Measurements from ENCODE around the gene NDUFC1. TPM values are rescaled to one million over a fixed set of nuclear protein-coding genes. Genes with fewer than 3 reads are reported as not detected.

The NDUFC1 gene
- total and polyA plus RNA-seq, 2 experiments from 2014 or later, result 77.7 to 198 TPM

DNA sequence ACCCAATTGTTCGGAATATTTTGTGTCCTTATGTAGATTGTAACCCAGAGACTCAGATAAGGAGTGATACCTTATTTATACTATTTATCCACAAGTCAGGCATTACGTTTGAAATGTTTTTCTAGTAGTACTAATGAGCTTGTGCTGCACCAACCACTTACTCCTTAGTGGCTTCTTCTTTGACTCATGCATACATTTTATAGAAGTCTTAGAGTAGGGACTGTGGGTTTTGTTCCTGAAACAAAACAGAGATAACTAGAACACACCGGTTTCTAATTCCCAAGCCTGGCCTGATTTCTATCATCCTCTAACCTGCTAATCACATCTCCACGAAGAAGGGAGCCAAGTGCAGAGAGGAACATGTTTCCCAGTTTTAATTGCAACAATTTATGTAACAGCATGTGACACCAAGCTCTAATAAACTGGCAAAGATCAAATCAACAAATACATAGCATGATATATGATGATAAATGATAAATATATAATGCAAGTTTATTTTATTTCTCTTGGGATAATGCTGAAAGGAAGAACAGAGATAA is 54.5 kb downstream of the NDUFC1 start:
- Histone ChIP-seq H3K27ac (no peak overlapping the region), H2AFZ (no peak overlapping the region), H3K9me2 (replicated peaks; ENCODE audit: insufficient read depth) (no peaks in the 10 kb centered on the region), H3K79me2 (no peaks in the 10 kb centered on the region), H3K4me3 (no peak overlapping the region), H3K27me3 (no peaks in the 10 kb centered on the region), H4K20me1 (ENCODE audit: insufficient read depth, poor library complexity, severe bottlenecking) (no peaks in the 10 kb centered on the region), H3K36me3 (replicated peaks; ENCODE audit: insufficient read depth, low read depth) (no peaks in the 10 kb centered on the region), H3K9me3 (ENCODE audit: low read depth) (no peaks in the 10 kb centered on the region), H3K4me2 (no peak overlapping the region), H3K4me1 (ENCODE audit: insufficient read depth) (no peaks in the 10 kb centered on the region)
- TF ChIP-seq, protein P1, sequence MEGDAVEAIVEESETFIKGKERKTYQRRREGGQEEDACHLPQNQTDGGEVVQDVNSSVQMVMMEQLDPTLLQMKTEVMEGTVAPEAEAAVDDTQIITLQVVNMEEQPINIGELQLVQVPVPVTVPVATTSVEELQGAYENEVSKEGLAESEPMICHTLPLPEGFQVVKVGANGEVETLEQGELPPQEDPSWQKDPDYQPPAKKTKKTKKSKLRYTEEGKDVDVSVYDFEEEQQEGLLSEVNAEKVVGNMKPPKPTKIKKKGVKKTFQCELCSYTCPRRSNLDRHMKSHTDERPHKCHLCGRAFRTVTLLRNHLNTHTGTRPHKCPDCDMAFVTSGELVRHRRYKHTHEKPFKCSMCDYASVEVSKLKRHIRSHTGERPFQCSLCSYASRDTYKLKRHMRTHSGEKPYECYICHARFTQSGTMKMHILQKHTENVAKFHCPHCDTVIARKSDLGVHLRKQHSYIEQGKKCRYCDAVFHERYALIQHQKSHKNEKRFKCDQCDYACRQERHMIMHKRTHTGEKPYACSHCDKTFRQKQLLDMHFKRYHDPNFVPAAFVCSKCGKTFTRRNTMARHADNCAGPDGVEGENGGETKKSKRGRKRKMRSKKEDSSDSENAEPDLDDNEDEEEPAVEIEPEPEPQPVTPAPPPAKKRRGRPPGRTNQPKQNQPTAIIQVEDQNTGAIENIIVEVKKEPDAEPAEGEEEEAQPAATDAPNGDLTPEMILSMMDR (IDR thresholded peaks at IDR 0.05; ENCODE audit: poor library complexity), result no peak
- no peak for TF ChIP-seq EZH2 (IDR thresholded peaks at IDR 0.05; ENCODE audit: borderline replicate concordance)
- no peak for TF ChIP-seq EZH2phosphoT487 (IDR thresholded peaks at IDR 0.05; ENCODE audit: low read depth, severe bottlenecking, unreplicated experiment)
- no peak for DNase-seq (ENCODE audit: low spot score)
- 65% methylated on average over 4 of the region's 4 CpGs for WGBS (ENCODE audit: low lambda C conversion rate, missing lambda C conversion rate)

DNA sequence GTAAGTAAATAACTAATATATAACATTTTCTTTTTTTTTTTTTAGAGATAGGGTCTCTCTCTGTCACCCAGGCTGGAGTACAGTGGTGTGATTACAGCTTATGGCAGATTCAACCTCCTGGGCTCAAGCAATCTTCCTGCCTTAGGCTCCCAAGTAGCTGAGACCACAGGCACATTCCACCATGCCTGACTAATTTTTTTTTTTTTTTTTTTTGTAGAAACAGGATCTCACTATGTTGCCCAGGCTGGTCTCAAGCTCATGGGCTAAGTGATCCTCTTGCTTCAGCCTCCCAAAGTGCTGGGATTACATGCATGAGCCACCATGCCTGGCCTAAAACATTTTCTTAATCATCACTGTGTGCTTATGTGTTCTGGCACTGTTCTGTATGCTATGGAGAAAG is 55.0 kb downstream of the NDUFC1 start:
- Histone ChIP-seq H3K36me3 (replicated peaks; ENCODE audit: insufficient read depth, low read depth) (no peaks in the 10 kb centered on the region), H3K4me2 (no peak overlapping the region), H3K9me2 (replicated peaks; ENCODE audit: insufficient read depth) (no peaks in the 10 kb centered on the region), H3K9me3 (ENCODE audit: low read depth) (no peaks in the 10 kb centered on the region), H4K20me1 (ENCODE audit: insufficient read depth, poor library complexity, severe bottlenecking) (no peaks in the 10 kb centered on the region), H3K79me2 (no peaks in the 10 kb centered on the region), H2AFZ (no peak overlapping the region), H3K4me3 (no peak overlapping the region), H3K27ac (no peak overlapping the region), H3K4me1 (ENCODE audit: insufficient read depth) (no peaks in the 10 kb centered on the region), H3K27me3 (no peaks in the 10 kb centered on the region)
- no peak for DNase-seq (ENCODE audit: low spot score)
- no peak for TF ChIP-seq EZH2 (IDR thresholded peaks at IDR 0.05; ENCODE audit: borderline replicate concordance)
- no peak for TF ChIP-seq EZH2phosphoT487 (IDR thresholded peaks at IDR 0.05; ENCODE audit: low read depth, severe bottlenecking, unreplicated experiment)
- TF ChIP-seq, protein P1 (IDR thresholded peaks at IDR 0.05; ENCODE audit: poor library complexity), result no peak

DNA sequence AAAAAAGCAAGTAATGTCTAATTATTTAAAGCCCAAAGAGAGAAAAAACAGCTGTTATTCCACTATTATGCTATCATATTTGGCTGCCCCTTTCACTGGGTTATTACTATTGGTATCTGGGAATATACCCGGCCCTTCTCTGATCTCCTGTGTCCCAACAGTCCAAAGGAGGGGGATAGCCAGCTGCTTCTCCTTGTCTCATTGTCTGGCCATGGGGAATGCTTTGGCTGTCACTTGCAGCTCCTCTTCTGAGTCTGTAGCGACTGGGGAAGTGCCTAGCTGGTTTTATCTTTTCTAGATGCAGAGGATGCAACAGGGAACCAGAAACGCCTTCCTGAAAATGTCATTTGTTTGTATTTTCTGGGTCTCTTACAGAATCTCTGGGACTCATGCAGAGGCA is 56.1 kb downstream of the NDUFC1 start:
- Histone ChIP-seq H3K4me3 (no peak overlapping the region), H3K9me3 (ENCODE audit: low read depth) (no peaks in the 10 kb centered on the region), H2AFZ (no peak overlapping the region), H3K27me3 (no peaks in the 10 kb centered on the region), H3K79me2 (no peaks in the 10 kb centered on the region), H3K4me2 (no peak overlapping the region), H3K4me1 (ENCODE audit: insufficient read depth) (no peaks in the 10 kb centered on the region), H4K20me1 (ENCODE audit: insufficient read depth, poor library complexity, severe bottlenecking) (no peaks in the 10 kb centered on the region), H3K9me2 (replicated peaks; ENCODE audit: insufficient read depth) (no peaks in the 10 kb centered on the region), H3K27ac (no peak overlapping the region), H3K36me3 (replicated peaks; ENCODE audit: insufficient read depth, low read depth) (no peaks in the 10 kb centered on the region)
- TF ChIP-seq, protein P1 (IDR thresholded peaks at IDR 0.05; ENCODE audit: poor library complexity), result no peak
- TF ChIP-seq EZH2phosphoT487 (IDR thresholded peaks at IDR 0.05; ENCODE audit: low read depth, severe bottlenecking, unreplicated experiment) (no peak), EZH2 (IDR thresholded peaks at IDR 0.05; ENCODE audit: borderline replicate concordance) (no peak)
- no peak for DNase-seq (ENCODE audit: low spot score)
- WGBS (ENCODE audit: low lambda C conversion rate, missing lambda C conversion rate), result 80% methylated on average over 3 of the region's 3 CpGs

DNA sequence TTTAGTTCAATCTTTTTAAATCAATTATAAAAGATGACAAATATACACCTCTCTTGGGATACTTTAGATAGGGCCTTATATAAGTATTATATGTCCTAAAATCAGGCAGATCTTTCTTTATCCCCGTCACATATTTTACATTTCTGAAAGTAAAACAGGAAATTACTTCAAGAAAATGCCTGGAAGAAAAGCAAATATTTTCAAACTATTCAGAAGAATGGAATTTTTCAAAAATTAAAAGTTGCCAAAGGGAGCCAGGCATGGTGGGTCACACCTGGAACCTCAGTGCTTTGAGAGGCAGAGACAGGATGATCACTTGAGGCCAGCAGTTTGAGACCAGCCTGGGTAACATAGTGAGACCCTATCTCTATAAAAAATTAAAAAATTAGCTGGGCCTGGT is 56.7 kb downstream of the NDUFC1 start:
- Histone ChIP-seq H3K9me3 (ENCODE audit: low read depth) (no peaks in the 10 kb centered on the region), H2AFZ (no peak overlapping the region), H3K4me3 (no peak overlapping the region), H3K4me1 (ENCODE audit: insufficient read depth) (no peaks in the 10 kb centered on the region), H3K27me3 (no peaks in the 10 kb centered on the region), H3K4me2 (no peak overlapping the region), H3K27ac (no peak overlapping the region), H3K9me2 (replicated peaks; ENCODE audit: insufficient read depth) (no peaks in the 10 kb centered on the region), H3K79me2 (no peaks in the 10 kb centered on the region), H4K20me1 (ENCODE audit: insufficient read depth, poor library complexity, severe bottlenecking) (no peaks in the 10 kb centered on the region), H3K36me3 (replicated peaks; ENCODE audit: insufficient read depth, low read depth) (no peaks in the 10 kb centered on the region)
- TF ChIP-seq, protein P1 (IDR thresholded peaks at IDR 0.05; ENCODE audit: poor library complexity), result no peak
- no peak for TF ChIP-seq EZH2phosphoT487 (IDR thresholded peaks at IDR 0.05; ENCODE audit: low read depth, severe bottlenecking, unreplicated experiment)
- no peak for TF ChIP-seq EZH2 (IDR thresholded peaks at IDR 0.05; ENCODE audit: borderline replicate concordance)
- 84% methylated on average over 1 of the region's 1 CpG for WGBS (ENCODE audit: low lambda C conversion rate, missing lambda C conversion rate)
- no peak for DNase-seq (ENCODE audit: low spot score)

Measured in hepatocyte (in vitro differentiated cells).